ENCODE data around the gene GPR137. TPM values are rescaled to one million over a fixed set of nuclear protein-coding genes. Genes with fewer than 3 reads are reported as not detected.
A peak's percentile ranks its signal among the peaks of the same experiment; 100 is the strongest.

Gene GPR137
- total and polyA plus RNA-seq, 10 of the 15 experiments (the other 5 are each of a cell fraction or from before 2014, with no cell fraction given) = 0.37 to 29.2 (median 13.8) TPM

DNA sequence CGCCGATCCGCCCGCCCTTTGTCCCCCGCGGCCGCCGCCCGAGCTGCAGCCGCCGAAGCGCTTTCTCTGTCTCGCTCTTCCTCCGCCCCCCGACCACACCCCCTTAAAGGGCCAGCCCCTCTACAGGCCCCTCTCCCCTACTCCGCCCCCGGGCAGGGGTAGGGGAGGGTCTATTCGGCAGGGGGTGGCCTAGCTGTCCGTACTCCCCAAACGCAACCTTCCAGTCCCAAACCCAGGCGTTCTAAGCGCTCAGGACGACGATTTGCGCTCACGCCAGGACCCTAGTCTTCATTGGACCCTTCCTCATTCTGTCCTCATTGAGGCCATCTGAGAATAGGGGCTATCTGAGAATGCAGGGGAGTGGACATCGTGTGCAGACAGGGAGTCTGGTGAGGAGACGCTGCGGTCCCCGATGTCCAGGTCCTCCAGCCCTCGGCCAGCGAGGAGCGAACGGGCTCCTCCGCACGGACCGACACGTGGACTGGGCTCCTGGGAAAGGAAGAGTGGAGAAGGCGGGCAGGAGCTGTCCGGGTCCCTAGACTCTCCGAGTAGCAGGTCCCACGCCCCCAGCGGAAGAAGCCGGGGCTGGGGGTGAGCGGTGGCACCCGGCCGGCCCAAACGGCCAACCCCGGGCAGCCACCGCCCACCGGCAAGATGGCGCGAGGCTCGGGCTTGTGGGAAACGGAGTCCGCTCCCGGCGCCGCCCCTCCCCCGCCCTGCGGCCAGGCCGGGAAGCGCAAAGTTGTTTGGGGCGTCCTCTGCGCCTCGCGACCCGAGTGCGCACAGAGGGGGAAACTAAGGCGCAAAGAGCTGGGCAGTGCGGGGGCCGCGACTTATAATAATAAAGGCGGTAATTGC, 38.5 kb upstream of the GPR137 start, which contains the start of gene PPP1R14B (continued):
- TF ChIP-seq GATAD2B (conservative IDR thresholded peaks at IDR 0.05; ENCODE audit: low read depth) = peak; percentile 51
- no peak for TF ChIP-seq ETV6 (conservative IDR thresholded peaks at IDR 0.05 in 1 of 2, IDR thresholded peaks at IDR 0.05 in 1 of 2; ENCODE audit: borderline replicate concordance in 1 of 2, low read depth in 1 of 2)
- TF ChIP-seq, protein P1, sequence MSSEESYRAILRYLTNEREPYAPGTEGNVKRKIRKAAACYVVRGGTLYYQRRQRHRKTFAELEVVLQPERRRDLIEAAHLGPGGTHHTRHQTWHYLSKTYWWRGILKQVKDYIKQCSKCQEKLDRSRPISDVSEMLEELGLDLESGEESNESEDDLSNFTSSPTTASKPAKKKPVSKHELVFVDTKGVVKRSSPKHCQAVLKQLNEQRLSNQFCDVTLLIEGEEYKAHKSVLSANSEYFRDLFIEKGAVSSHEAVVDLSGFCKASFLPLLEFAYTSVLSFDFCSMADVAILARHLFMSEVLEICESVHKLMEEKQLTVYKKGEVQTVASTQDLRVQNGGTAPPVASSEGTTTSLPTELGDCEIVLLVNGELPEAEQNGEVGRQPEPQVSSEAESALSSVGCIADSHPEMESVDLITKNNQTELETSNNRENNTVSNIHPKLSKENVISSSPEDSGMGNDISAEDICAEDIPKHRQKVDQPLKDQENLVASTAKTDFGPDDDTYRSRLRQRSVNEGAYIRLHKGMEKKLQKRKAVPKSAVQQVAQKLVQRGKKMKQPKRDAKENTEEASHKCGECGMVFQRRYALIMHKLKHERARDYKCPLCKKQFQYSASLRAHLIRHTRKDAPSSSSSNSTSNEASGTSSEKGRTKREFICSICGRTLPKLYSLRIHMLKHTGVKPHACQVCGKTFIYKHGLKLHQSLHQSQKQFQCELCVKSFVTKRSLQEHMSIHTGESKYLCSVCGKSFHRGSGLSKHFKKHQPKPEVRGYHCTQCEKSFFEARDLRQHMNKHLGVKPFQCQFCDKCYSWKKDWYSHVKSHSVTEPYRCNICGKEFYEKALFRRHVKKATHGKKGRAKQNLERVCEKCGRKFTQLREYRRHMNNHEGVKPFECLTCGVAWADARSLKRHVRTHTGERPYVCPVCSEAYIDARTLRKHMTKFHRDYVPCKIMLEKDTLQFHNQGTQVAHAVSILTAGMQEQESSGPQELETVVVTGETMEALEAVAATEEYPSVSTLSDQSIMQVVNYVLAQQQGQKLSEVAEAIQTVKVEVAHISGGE (CRISPR knock-in tag; IDR thresholded peaks at IDR 0.05) = 0 out of 2 replicates have a peak, but pooled peaks have one; percentile 15
- peak; percentile 66; the same call in 1 of the 2 replicates for TF ChIP-seq HDGF (IDR thresholded peaks at IDR 0.05)
- TF ChIP-seq CREB1 (IDR thresholded peaks at IDR 0.05; ENCODE audit: low read depth) = no peak
- peak; percentile 90 for TF ChIP-seq CHD2 (IDR thresholded peaks at IDR 0.05; ENCODE audit: borderline replicate concordance, low read depth, low read length)
- TF ChIP-seq, protein P2, sequence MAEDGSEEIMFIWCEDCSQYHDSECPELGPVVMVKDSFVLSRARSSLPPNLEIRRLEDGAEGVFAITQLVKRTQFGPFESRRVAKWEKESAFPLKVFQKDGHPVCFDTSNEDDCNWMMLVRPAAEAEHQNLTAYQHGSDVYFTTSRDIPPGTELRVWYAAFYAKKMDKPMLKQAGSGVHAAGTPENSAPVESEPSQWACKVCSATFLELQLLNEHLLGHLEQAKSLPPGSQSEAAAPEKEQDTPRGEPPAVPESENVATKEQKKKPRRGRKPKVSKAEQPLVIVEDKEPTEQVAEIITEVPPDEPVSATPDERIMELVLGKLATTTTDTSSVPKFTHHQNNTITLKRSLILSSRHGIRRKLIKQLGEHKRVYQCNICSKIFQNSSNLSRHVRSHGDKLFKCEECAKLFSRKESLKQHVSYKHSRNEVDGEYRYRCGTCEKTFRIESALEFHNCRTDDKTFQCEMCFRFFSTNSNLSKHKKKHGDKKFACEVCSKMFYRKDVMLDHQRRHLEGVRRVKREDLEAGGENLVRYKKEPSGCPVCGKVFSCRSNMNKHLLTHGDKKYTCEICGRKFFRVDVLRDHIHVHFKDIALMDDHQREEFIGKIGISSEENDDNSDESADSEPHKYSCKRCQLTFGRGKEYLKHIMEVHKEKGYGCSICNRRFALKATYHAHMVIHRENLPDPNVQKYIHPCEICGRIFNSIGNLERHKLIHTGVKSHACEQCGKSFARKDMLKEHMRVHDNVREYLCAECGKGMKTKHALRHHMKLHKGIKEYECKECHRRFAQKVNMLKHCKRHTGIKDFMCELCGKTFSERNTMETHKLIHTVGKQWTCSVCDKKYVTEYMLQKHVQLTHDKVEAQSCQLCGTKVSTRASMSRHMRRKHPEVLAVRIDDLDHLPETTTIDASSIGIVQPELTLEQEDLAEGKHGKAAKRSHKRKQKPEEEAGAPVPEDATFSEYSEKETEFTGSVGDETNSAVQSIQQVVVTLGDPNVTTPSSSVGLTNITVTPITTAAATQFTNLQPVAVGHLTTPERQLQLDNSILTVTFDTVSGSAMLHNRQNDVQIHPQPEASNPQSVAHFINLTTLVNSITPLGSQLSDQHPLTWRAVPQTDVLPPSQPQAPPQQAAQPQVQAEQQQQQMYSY (CRISPR knock-in tag; IDR thresholded peaks at IDR 0.05) = no peak
- TF ChIP-seq STAT3 (IDR thresholded peaks at IDR 0.05; ENCODE audit: low read depth, low read length) = no peak
- peak; percentile 51 for TF ChIP-seq NR2F1 (conservative IDR thresholded peaks at IDR 0.05)
- TF ChIP-seq TAF1 (IDR thresholded peaks at IDR 0.05; ENCODE audit: borderline replicate concordance, low read depth, low read length) = no peak
- peak; percentile 89 for TF ChIP-seq IKZF1 (conservative IDR thresholded peaks at IDR 0.05)
- no peak for TF ChIP-seq FOS (IDR thresholded peaks at IDR 0.05; ENCODE audit: borderline replicate concordance, extremely low read depth, insufficient read length)
- TF ChIP-seq BHLHE40 (IDR thresholded peaks at IDR 0.05; ENCODE audit: borderline replicate concordance in 1 of 2, low read depth in 2 of 2, low read length in 1 of 2) = peak in 1 of 2 experiments; percentile 44; a peak in 1 of 4 replicates
- TF ChIP-seq STAT1 (conservative IDR thresholded peaks at IDR 0.05) = 0 out of 2 replicates have a peak, but pooled peaks have one; percentile 48
- TF ChIP-seq, protein P3, sequence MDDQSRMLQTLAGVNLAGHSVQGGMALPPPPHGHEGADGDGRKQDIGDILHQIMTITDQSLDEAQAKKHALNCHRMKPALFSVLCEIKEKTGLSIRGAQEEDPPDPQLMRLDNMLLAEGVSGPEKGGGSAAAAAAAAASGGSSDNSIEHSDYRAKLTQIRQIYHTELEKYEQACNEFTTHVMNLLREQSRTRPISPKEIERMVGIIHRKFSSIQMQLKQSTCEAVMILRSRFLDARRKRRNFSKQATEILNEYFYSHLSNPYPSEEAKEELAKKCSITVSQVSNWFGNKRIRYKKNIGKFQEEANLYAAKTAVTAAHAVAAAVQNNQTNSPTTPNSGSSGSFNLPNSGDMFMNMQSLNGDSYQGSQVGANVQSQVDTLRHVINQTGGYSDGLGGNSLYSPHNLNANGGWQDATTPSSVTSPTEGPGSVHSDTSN (IDR thresholded peaks at IDR 0.05; ENCODE audit: insufficient replicate concordance, low read depth, low read length) = no peak
- TF ChIP-seq ZNF207 (IDR thresholded peaks at IDR 0.05; ENCODE audit: borderline replicate concordance) = 0 out of 2 replicates have a peak, but pooled peaks have one; percentile 48
- 0 out of 2 replicates have a peak, but pooled peaks have one; percentile 17 for TF ChIP-seq TBL1XR1 (IDR thresholded peaks at IDR 0.05; ENCODE audit: low read depth, low read length)
- TF ChIP-seq HCFC1 (IDR thresholded peaks at IDR 0.05; ENCODE audit: low read length) = peak; percentile 91
- peak; percentile 58 for TF ChIP-seq LARP7 (IDR thresholded peaks at IDR 0.05)
- no peak for TF ChIP-seq POLR2AphosphoS5 (IDR thresholded peaks at IDR 0.05; ENCODE audit: low read length)
- 0 out of 2 replicates have a peak, but pooled peaks have one; percentile 18 for TF ChIP-seq RB1 (IDR thresholded peaks at IDR 0.05; ENCODE audit: borderline replicate concordance)
